ENCODE data around the gene LDB2.

The LDB2 gene

DNA sequence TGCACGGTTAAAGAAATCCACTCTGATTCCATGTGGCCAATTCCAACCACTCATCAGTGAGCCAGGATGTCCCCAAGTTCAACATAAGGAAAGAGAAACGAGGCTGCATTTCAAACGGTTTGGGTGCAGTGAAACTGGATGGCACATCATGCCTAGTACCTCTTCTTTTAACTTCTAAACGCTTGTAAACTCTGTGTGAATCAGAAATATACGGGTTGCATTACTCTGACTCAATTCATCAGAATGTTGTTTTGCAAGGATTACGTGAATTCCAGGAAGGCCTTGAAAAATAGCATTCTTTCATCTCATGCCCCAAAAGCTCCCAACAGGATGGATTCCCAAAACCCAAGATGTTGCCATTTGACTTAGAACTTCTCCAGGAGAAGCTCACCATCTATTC, 270.4 kb downstream of the LDB2 start:
- DNase-seq: no peak

DNA sequence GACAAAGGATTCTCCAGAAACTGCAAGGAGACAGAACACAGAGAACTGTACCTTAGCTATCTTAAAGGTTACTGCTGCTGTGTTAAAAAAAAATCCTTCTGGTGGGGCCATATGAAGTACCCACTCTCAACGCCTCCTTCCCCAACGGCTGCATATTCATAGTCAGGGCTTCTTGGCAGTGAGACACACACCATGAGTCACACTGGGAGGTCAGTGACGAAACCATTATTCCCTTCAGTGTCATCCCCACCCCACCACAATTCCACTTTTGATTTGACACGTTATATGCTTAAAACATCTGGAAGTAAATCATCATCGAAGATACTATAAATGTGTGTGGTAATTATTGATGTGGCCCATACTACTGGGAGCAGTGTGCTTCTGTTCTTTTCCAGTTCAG, 271.5 kb downstream of the LDB2 start:
- DNase-seq: no peak

DNA sequence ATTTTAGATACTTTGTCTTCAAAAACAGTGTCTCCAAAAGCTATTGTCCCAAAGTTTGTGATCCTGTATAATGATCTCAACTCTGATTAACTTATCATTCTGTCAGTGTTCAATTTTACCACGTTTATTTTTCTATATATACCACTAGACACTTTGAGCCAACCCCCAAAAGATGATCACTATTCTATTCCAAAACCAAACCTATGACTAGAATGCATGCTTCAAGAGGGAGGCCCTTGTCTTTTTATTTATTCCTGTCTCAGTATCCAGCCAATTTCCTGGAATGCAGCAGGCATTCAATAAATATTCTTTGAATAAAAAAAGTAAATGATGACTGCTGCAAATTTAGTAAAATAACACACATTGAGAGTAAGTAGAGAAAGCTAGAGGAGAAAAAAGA, 275.6 kb downstream of the LDB2 start:
- DNase-seq: no peak

DNA sequence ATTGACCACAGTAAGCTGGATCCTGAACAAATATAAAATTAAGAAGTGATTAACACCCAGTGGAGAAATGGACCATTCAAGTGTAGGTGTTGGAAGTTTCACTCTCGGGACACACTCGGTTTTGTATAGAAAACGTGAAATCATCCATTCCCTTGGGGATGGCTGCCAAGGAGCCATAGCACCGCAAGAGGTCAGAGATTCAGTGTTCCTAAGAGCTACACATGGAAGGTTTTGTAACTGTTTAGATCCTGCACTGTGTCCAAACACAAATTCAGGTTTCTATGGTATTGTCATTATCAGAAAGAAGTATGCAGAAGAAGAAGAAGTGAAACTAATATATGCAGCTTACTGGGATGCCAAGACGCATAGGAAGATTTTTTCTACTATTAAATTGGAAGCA, 281.0 kb downstream of the LDB2 start:
- DNase-seq: no peak

DNA sequence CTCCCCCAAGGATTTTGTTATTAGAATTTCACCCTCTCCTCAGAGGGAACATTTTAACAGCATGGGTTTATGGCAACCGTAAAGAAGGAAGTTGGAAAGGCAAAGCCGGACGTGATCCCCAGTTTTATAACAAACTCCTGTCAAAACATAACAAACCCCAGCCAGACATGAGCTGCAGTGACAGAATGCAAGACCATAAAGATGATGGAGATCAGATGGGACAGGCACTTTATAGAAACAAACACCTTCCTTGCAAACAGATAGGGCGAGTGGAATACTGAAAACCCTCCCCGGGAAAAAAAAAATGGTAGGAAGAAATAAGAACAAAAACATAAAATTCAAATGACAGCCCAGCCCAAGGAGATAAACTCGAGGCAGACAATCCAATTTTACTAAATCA, 281.4 kb downstream of the LDB2 start:
- DNase-seq: no peak

DNA sequence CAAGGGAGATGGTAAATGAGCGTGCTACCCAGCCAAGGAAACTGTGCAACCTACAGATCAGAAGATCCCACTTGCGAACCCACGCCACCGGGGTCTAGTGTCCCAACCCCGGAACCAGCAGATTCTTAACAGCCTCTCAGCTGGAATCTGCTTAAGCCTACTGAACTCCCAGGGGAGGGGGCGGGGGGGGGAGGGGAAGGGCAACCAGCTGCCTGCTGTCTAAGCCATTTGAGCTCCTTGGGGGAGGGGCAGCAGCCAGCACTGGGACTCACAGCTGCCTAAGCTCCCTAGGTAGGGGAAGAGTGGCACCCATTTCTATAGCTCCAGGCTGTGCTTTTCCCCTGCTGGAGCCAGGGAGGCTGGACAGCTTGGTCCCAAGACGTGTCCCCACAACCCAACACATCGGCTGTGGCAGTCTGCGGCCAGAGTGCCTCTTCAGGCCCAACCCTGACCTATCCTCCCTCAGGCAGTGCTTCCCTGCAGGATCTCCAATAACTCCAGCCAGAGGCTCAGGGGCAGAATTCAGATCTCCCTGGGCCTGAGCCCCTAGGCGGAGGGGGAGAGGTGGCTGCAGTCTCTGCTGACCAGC, 289.2 kb downstream of the LDB2 start:
- no peak for DNase-seq

DNA sequence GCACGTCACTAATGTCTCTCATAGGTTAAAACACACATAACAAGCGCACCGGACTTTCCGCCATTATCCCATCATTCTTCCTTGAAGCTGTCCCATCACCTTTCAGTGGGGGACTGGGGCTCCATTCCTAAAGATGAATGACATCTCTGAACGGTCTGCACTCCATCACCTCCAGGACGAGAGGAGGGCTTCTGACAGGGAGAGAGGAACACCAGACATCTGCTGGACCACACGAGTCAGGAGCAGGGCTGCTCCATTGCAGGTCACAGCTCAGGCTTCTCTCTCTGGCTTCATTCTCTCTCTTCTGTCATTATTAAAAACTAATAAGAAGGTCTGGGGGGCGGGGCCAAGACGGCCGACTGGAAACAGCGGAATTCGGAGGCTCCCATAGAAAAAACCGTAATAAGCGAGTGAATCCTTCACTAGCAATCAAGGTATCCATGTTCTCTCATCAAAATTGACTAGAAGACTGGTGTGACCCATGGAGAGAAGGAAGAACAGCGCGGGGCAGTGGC, 289.8 kb downstream of the LDB2 start:
- DNase-seq: no peak

DNA sequence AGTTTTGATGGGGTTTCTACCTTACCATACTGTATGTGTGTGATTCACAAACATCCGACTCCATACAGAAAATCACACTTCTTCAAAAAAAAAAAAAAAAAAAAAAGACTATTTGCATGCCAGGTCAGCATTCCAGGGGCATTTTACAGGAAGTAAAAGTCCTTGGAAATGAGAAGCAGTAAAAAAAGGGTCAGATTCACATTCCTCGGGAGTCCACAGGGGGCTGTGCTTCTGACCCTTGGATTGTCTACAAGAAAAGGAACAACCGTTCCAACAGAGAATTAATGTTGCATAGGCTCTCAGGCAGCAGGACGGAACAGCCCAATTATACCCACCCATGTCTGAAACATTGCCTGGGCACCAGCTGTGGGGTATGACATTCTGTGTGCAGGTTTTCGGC, 290.3 kb downstream of the LDB2 start:
- no peak for DNase-seq

DNA sequence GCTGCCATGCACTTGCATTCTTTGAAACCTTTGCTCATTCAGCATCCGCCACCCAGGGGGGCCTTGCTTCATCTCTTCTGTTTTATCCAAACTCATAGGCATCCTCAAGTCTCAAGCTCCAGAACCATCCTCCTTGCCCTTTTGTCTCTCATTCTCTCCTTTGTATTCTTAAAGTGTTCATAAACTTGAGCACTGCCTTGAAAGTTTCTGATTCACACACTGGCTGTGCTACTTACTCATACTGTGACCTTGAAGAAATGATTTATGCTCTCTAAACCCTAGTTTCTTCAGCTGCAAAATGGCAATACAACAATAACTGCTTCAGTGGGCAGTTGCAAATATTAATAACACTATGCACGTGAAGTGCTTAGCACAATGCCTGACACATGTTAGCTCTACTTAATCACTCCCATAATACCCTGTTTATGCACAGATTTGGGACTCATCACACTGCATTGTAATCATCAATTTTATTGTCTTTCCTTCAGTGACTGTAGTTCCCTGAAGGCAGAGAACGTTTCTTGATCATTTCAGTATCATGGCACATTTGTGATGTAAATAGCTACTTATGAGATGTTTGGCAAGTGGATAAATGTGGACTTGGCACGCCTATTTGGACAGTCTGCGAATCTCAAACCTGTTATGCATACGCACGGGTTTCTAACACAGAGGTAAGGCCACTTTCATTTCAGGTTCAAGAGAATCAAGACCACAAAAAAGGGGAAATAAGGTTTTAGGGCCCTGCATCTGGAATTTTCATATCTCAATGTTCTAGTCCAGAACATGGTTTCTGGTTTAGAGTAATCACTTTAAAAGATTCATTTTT, 291.0 kb downstream of the LDB2 start:
- DNase-seq: no peak

DNA sequence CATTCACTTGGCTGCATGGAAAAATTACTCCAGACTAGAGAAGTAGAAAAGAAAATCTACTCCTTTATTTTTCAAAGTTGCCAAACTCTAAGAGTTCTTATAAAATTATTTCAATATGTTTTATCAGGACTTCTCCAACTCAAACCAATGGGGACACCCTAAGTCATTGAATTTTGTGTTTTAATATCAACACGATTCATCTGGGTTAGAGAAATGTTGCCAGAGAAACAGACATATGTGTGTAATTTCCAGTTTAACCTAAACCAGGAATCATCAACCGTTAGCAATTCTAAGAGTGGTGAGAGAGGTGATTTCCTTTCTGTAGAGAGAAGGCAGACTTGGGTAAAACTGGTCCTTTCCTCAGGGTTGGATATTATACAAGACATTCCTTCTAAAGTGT, 291.8 kb downstream of the LDB2 start:
- DNase-seq: no peak

DNA sequence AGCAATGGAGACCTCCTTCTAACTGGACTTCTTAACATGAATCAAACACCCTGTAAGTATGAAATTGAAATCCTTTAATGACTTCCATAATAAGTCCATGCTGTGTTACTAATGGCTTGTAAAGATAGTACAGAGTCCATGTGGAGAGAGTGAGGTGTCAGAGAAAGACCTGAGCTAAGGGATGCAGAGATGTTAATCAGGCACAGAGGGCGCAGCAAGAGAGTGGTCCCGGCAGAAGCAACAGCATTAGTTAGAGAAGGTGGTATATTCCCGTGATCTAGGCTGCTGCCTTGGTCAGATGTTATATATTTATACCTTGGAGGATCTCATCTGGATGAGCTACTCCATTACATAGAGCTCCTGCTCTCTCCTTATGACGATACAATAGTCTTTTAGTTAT, 295.3 kb downstream of the LDB2 start:
- DNase-seq: no peak

DNA sequence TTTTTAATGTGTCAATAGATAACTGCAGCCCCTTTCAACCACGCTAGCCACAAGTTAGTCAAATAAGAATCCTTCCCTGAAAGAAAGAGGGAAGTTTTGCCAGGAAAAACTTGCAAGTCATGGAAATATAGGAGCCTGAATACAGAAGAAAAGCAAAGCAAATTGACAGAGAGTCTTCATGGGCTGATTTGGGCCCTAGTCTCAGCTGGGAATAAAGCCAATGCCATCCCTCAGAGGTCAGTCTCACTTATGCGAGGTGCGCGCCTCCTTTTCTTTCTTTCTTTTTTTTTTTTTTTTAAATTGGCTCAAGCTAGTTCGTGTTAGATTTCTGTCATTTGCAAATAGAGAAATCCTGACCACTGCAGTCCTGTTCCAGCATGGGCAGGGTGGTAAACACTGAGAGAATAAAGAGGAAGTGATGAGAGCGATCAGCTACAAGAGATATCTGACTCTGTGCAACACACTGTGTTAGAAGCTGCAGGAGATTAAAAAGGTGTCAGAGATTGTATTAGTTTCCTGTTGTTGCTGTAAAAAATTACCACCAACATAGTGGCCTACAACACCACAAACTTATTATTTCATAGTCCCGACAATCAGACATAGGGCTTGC, 299.7 kb downstream of the LDB2 start:
- DNase-seq: no peak

DNA sequence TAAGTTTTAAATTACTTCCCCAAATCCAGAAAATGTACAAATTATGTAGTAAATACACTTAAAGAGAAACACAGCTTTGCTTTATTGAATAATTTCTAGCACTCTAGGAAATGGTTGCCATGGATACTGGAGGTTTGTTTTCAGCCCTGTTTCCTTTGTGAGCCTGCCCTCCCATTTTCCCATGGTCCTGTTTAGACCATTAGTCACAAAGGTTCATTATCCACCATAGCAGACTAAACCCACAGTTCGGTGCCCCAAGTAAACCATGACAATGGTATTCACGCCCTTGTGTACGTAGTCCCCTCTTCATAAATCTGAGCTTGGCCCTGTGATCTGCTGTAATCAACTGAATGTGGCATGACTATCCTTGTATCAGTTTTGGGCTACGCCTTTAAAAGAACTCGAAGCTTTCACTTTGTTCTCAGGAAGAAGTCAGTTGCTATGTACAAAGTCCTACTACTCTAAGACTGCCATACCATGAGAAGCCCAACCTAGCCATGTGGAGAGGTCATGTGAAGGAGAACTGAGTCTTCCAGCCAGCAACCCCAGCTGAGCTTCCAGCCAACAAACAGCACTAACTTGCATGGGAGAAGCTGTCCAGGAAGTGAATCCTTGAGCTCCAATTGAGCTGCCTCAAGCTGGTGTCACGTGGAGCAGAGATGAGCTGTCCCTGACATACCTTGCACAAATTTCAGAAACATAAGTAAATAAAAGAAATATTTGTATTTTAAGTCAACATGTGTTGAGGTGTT, 300.4 kb downstream of the LDB2 start:
- no peak for DNase-seq

DNA sequence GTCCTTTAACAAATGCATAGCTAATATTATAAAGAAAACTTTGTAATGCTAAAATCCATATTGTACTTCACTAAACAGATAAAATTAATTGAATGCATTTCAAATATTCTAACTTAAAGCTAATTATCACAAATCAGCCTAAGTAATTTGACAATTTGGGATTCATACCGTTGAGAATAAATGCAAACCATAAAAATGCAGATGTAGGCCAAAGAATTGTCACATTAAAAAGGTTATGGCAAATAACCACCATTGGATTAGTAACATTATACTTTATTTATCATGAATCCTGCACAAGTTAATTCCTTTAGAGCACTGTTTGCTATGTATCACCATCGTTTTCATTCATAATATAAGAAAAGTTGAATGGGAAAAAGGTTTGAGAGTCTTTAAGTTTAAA, 301.0 kb downstream of the LDB2 start:
- DNase-seq: no peak

DNA sequence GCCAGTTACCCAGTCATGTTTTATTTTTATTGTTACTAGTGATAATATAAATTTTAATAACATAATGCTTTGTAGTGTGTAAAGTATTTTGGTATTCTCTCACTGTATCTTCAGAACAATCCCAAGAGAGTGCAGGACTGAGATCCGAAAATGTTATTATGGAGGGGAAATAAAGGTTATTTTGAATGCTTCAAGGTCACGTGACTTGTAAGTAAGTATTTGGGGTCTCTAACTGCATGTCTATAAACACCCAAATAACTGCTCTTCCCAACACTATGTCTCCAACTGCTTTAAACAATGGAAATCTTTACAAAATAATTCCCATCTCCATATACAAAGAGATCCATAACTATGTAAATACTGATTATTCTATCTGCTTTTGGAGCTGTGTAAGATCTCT, 302.2 kb downstream of the LDB2 start:
- DNase-seq: no peak

DNA sequence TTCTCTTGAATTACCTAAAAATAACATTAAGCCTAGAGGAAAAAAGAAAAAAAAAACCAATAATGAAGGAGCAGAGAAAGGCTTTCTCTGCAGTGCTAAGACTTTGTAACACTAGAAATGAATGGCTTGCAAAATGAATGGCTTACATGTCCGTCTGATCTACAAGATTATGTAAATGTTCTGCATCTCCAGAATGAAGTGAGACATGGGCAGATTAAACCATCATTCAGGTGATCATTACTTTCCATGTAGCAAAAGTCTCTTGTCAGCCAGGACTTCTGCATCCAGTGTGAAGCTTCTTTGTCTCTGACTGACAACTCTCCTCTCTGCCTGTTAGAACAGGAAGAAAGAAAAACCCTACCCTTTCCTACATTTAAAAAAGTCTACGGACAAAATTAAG, 304.3 kb downstream of the LDB2 start:
- no peak for DNase-seq

DNA sequence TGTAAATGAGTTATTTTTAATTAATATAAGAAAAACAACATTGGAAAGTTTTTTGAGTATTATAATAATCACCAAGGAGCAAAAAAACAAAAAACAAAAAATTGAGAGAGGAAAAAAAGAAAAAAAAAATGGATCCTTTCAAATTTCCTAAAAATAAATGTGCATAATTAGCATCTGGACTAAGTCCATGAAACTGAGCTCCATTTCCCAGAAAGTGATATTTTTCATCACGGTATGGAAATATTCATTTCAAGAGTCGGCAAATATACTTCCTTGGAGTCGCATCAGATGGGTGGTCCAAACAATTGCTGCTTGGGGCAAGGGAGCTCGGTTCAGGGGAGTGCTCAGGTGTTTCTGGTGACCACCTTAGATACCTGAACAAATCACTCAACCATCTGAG, 305.1 kb downstream of the LDB2 start:
- DNase-seq: no peak

DNA sequence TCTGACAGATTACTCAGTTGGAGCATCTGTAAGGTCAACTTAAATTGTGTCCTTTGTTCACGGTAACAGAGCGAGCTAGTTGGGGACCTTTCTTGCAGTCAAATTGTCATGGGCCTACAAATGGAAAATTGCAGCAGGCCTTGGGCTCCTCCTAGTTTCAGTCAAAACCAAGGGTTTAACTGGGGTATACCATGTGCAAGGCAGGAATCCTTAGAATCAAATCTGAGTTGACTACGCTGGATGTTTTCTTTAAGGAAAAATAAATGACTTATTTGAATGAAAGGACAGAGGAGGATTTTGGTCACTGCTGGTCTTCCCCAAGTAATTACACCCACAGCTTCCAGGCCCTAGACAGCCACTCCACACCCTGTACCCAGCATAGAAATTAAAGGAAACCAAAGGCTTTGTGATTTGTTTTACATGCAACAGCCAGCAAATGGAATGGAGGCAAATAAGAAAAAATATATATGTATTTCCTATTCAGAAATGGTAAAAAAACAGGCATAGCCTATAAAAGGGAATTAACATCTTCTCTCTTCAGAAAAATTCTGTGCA, 307.1 kb downstream of the LDB2 start:
- DNase-seq: no peak

DNA sequence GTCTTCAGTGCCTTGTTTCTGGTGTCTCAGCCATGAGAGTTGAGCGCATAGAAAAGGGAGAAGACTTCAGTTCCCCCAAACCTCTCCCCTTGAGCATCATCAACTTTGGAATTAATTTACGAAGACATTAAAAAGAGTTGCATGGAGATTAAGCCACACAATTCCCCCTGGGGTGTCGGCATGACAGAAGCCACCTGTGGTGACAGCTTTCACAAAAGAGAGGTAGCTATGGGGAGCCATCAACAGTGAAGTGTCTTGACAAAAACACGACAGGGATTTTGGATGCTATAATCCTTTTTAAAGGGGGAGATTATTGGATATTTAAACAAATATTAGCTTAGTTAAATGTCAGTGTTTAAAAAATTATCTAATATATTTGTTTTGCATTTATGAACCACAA, 307.6 kb downstream of the LDB2 start:
- DNase-seq: no peak

DNA sequence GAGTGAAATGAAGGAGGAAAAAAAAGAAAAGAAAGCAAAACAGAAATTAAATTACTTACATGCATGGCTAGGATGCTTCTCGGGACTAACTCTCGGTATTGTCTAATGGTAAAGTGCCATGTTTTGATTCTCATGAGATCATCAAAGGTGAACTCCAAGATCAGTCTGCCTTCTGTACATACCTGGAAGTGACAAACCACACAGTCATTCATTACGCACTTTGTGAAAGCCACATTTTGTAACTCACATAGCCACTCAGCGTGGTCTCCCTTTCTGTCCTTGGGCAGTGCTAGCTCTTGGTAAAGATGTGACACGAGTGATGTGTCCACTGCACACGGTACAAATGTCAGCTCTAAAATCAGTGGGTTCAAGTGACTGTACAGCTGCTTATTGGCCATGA, 309.8 kb downstream of the LDB2 start:
- no peak for DNase-seq

DNA sequence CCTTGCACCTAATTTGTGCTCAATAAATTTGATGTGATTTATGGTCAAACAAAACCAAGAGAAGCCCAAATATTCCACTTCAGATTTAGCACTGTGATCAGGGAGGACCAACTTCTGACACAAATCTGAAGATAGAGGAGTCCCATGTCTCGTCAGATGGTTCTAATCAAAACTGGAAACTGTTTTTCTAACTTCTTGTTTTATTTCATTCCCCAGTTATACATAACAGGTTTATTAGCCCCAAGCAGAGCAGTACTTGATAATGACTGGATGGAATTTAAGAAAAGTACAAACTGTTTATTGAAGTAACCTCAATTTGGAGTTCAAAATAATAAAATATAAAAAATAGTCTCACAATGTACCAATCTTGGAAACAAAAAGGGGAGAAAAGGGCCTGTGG, 310.3 kb downstream of the LDB2 start:
- no peak for DNase-seq

DNA sequence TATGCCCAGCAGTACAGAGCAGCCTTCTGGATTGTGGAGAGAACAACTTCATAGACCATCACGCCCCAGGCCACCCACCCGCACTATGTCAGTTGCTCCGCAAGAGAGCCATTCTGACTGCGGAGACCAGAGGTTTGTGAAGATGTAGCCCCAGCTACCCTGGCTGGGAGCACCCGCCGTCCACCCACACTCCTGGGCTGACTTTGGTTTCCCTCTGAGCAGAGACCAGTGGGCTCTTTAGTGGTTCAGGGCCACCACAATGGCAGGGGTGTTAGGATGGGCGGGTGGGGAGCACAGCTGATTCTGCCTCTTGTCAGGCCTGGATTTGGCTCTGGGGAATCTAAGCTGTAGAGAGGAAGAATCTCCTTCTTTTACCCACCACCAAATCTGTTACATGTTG, 313.4 kb downstream of the LDB2 start:
- DNase-seq: no peak

DNA sequence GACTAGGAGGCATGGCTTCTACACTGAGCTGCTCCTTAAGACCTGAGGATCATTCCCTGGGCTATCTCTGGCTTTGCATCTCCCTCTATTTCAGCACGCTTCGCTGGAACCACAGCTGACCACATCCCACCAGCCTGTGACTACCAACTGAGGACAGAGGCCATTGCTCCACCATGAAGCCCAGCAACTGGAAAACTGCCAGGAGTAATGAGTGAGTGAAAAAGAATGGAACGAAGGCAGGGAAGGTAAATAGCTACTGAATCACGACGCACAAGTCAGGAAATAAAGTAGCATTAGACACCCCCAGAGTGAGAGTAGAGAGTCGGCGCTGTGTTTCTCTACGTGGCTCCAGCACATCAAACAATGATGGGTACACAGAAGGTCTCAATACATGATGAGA, 314.7 kb downstream of the LDB2 start:
- DNase-seq: no peak

All from activated naive CD4-positive, alpha-beta T cell treated with anti-CD3 and anti-CD28 coated beads, Interleukin-2, amount 50 U/mL, for 16 hours (primary cell).